Type B pancreatic cell (in vitro differentiated cells): ENCODE data around the gene GP5. TPM values are rescaled to one million over a fixed set of nuclear protein-coding genes. Genes with fewer than 3 reads are reported as not detected.

Experiments used
- DNase-seq: peaks from one replicate; pipeline ENCODE4 v3.0.0; 2021; ENCODE audit warnings: mixed read lengths; ENCODE audit not compliant: unreplicated experiment; ENCODE audit errors: extremely low spot score
- H3K27ac Mint-ChIP-seq: 2 replicates; pipeline ENCODE4 v1.8.0; 2021; ENCODE audit warnings: mild to moderate bottlenecking, mixed read lengths
- H3K27me3 Mint-ChIP-seq: 2 replicates; pipeline ENCODE4 v1.8.0; 2021; ENCODE audit warnings: mixed read lengths
- H3K36me3 Mint-ChIP-seq: 2 replicates; pipeline ENCODE4 v1.8.0; 2021; ENCODE audit warnings: mixed read lengths
- H3K4me1 Mint-ChIP-seq: one replicate; pipeline ENCODE4 v1.8.0; 2021; ENCODE audit warnings: mixed read lengths; ENCODE audit not compliant: unreplicated experiment
- H3K4me3 Mint-ChIP-seq: 2 replicates; pipeline ENCODE4 v1.8.0; 2021; ENCODE audit warnings: mild to moderate bottlenecking, mixed read lengths
- H3K9me3 Mint-ChIP-seq: 2 replicates; pipeline ENCODE4 v1.8.0; 2021; ENCODE audit warnings: mixed read lengths
- CTCF ChIP-seq: fragments of 200-600 bp; sonication (generic); conservative IDR thresholded peaks from 2 replicates; pipeline ENCODE4 v1.5.0; 2021; ENCODE audit warnings: antibody characterized with exemption, mild to moderate bottlenecking
- long read RNA-seq: library from polyadenylated mRNA; unstranded; transcript quantifications from one replicate; pipeline ENCODE4 v2.0.0, GENCODE V29; 2020
- total RNA-seq: library from RNA; stranded (reverse); gene quantifications from 2 replicates; pipeline ENCODE4 v1.2.1, GENCODE V29; 2021; ENCODE audit warnings: low replicate concordance

The GP5 gene
- total RNA-seq = 0.10 TPM in 1 of 2 replicates, not detected in the other
- long read RNA-seq = 0 reads

GRCh38 chr3:194399166-194399565 is at the start of gene GP5:
Gene GP5 (minus strand): TSS chr3:194399266. CDS start chr3:194398282, 984 bp downstream.
- no peak for TF ChIP-seq CTCF
- peaks cover 10% of the 10 kb centered on the region for H3K27me3 Mint-ChIP-seq
- no peak within 1 kb of the TSS for H3K27ac Mint-ChIP-seq
- H3K9me3 Mint-ChIP-seq = no peaks in the 10 kb centered on the region
- no peak within 1 kb of the TSS for H3K4me3 Mint-ChIP-seq
- no peaks in the 10 kb centered on the region for H3K36me3 Mint-ChIP-seq
- peaks cover 23% of the 10 kb centered on the region for H3K4me1 Mint-ChIP-seq
- DNase-seq = no peak

- no peaks in the 10 kb centered on the region for H3K9me3 Mint-ChIP-seq
- no peaks in the 10 kb centered on the region for H3K4me1 Mint-ChIP-seq
- no peak overlapping the region for H3K4me3 Mint-ChIP-seq
- H3K27ac Mint-ChIP-seq = no peak overlapping the region
- TF ChIP-seq CTCF = no peak
- DNase-seq = no peak
- no peaks in the 10 kb centered on the region for H3K27me3 Mint-ChIP-seq
- H3K36me3 Mint-ChIP-seq = peaks cover 43% of the 10 kb centered on the region
Measured at GRCh38 chr3:194447657-194448056, 48.6 kb upstream of the GP5 start.

- Mint-ChIP-seq H3K27ac (no peak overlapping the region), H3K36me3 (peaks cover 43% of the 10 kb centered on the region), H3K4me1 (no peaks in the 10 kb centered on the region), H3K9me3 (no peaks in the 10 kb centered on the region), H3K27me3 (no peaks in the 10 kb centered on the region), H3K4me3 (no peak overlapping the region)
- no peak for DNase-seq
- TF ChIP-seq CTCF = no peak
Measured at GRCh38 chr3:194447161-194447560, 48.1 kb upstream of the GP5 start.

GRCh38 chr3:194446754-194447153 is 47.7 kb upstream of the GP5 start:
- no peak for TF ChIP-seq CTCF
- Mint-ChIP-seq H3K4me1 (peaks cover 3% of the 10 kb centered on the region), H3K27me3 (no peaks in the 10 kb centered on the region), H3K9me3 (no peaks in the 10 kb centered on the region), H3K27ac (no peak overlapping the region), H3K36me3 (peaks cover 41% of the 10 kb centered on the region), H3K4me3 (no peak overlapping the region)
- no peak for DNase-seq

- Mint-ChIP-seq H3K4me3 (no peak overlapping the region), H3K27me3 (no peaks in the 10 kb centered on the region), H3K9me3 (no peaks in the 10 kb centered on the region), H3K27ac (no peak overlapping the region), H3K4me1 (peaks cover 9% of the 10 kb centered on the region), H3K36me3 (peaks cover 37% of the 10 kb centered on the region)
- TF ChIP-seq CTCF = no peak
- DNase-seq = no peak
Measured at GRCh38 chr3:194446172-194446571, 47.1 kb upstream of the GP5 start.

GRCh38 chr3:194443901-194444300 is 44.8 kb upstream of the GP5 start:
- Mint-ChIP-seq H3K4me3 (no peak overlapping the region), H3K36me3 (peaks cover 33% of the 10 kb centered on the region), H3K27me3 (no peaks in the 10 kb centered on the region), H3K9me3 (no peaks in the 10 kb centered on the region), H3K27ac (no peak overlapping the region), H3K4me1 (peaks cover 23% of the 10 kb centered on the region)
- DNase-seq = no peak
- TF ChIP-seq CTCF = no peak
